ENCODE results near the gene AP2A1. TPM values are rescaled to one million over a fixed set of nuclear protein-coding genes. Genes with fewer than 3 reads are reported as not detected.

AP2A1 gene
- total RNA-seq, 4 donors from 2014 or later = 69.9 to 103 (median 76.1) TPM

- peak; percentile 94 for ATAC-seq
- Histone ChIP-seq H3K4me3 (peak within 1 kb of the TSS; percentile 80 to 98), H3K27ac (peak within 1 kb of the TSS; percentile 97 to 100 (median 98)), H3K9me3 (no peaks in the 10 kb centered on the region), H3K27me3 (no peaks in the 10 kb centered on the region), H3K4me1 (peaks cover 0 to 43% (median 15%) of the 10 kb centered on the region in 3 donors), H3K36me3 (peaks cover 0 to 15% of the 10 kb centered on the region in 2 donors)
- WGBS, 2 donors (ENCODE audit: low coverage in 1 of 2) = 0 to 1% methylated on average over 2 to 17 of the region's 98 CpGs
- peak in 1 of 4 experiments; percentile 23 for TF ChIP-seq CTCF (IDR thresholded peaks at IDR 0.05)
- TF ChIP-seq POLR2A (IDR thresholded peaks at IDR 0.05) = peak; percentile 71 to 78
- no peak for TF ChIP-seq EP300 (IDR thresholded peaks at IDR 0.05)
- peak; percentile 72 for TF ChIP-seq POLR2AphosphoS5 (IDR thresholded peaks at IDR 0.05)
Observed at GRCh38 chr19:49850487-49851342, 83.9 kb downstream of the AP2A1 start, which contains the start of gene PTOV1. Gene PTOV1, plus strand, starts transcription at chr19:49851159.

- TF ChIP-seq CTCF (IDR thresholded peaks at IDR 0.05) (no peak), POLR2A (IDR thresholded peaks at IDR 0.05) (no peak), EP300 (IDR thresholded peaks at IDR 0.05) (no peak), POLR2AphosphoS5 (IDR thresholded peaks at IDR 0.05) (no peak)
- WGBS, 2 donors (ENCODE audit: low coverage in 1 of 2) = 0% methylated on average over 1 of the region's 78 CpGs; no CpG with 5 or more reads in 1 of the 2 donors
- no peaks in the 10 kb centered on the region for H3K27me3 ChIP-seq
Observed at GRCh38 chr19:49851456-49852259, 84.9 kb downstream of the AP2A1 start.

GRCh38 chr19:49852631-49853126, 85.9 kb downstream of the AP2A1 start:
- no peaks in the 10 kb centered on the region for H3K9me3 ChIP-seq
- TF ChIP-seq POLR2AphosphoS5 (IDR thresholded peaks at IDR 0.05) (no peak), EP300 (IDR thresholded peaks at IDR 0.05) (no peak), POLR2A (IDR thresholded peaks at IDR 0.05) (no peak), CTCF (IDR thresholded peaks at IDR 0.05) (no peak)
- no peak overlapping the region for H3K27ac ChIP-seq
- H3K27me3 ChIP-seq = no peaks in the 10 kb centered on the region
- peak overlapping the region in 1 of 2 donors; percentile 98 for H3K4me3 ChIP-seq
- peaks cover 0 to 48% (median 15%) of the 10 kb centered on the region in 3 donors for H3K4me1 ChIP-seq
- H3K36me3 ChIP-seq = peaks cover 0 to 35% of the 10 kb centered on the region in 2 donors
- no peak for ATAC-seq
- WGBS, 2 donors (ENCODE audit: low coverage in 1 of 2) = 63 to 66% methylated on average over 11 to 13 of the region's 14 CpGs

More at GRCh38 chr19:49851456-49852259, 84.9 kb downstream of the AP2A1 start:
- Histone ChIP-seq H3K9me3 (no peaks in the 10 kb centered on the region), H3K4me3 (peak overlapping the region; percentile 80 to 98), H3K4me1 (peaks cover 0 to 43% (median 15%) of the 10 kb centered on the region in 3 donors), H3K27ac (peak overlapping the region; percentile 97 to 100 (median 98)), H3K36me3 (peaks cover 0 to 25% of the 10 kb centered on the region in 2 donors)
- no peak for ATAC-seq

GRCh38 chr19:49853852-49854377, 87.1 kb downstream of the AP2A1 start:
- H3K4me1 ChIP-seq = peaks cover 0 to 56% (median 15%) of the 10 kb centered on the region in 3 donors
- ATAC-seq = no peak
- no peaks in the 10 kb centered on the region for H3K9me3 ChIP-seq
- 90% methylated on average over 2 of the region's 10 CpGs; no CpG with 5 or more reads in 1 of the 2 donors for WGBS, 2 donors (ENCODE audit: low coverage in 1 of 2)
- H3K36me3 ChIP-seq = peaks cover 0 to 47% of the 10 kb centered on the region in 2 donors
- H3K27me3 ChIP-seq = no peaks in the 10 kb centered on the region
- no peak for TF ChIP-seq POLR2A (IDR thresholded peaks at IDR 0.05)
- no peak for TF ChIP-seq CTCF (IDR thresholded peaks at IDR 0.05)
- no peak for TF ChIP-seq POLR2AphosphoS5 (IDR thresholded peaks at IDR 0.05)
- TF ChIP-seq EP300 (IDR thresholded peaks at IDR 0.05) = no peak
- H3K4me3 ChIP-seq = no peak overlapping the region
- peak overlapping the region in 2 of 4 donors; percentile 7 to 24 for H3K27ac ChIP-seq

All from gastroesophageal sphincter (tissue), 4 donors.